Astrocyte (in vitro differentiated cells and primary cell): Measurements from ENCODE around the gene KIRREL3. TPM values are rescaled to one million over a fixed set of nuclear protein-coding genes. Genes with fewer than 3 reads are reported as not detected.

Experiments
- DNase-seq: peaks from one replicate; pipeline ENCODE4 v3.0.0-alpha.2; 2010; ENCODE audit warnings: low read depth
- FAIRE-seq: peaks from 2 replicates; lab custom pipeline; 2011; peaks lifted over from hg19 to GRCh38; lab: Jason Lieb, UNC
- H2AFZ ChIP-seq: 2 replicates; pipeline ENCODE4 v1.6.0; 2012; ENCODE audit warnings: low read depth, low read length, inconsistent platforms
- H3K27ac ChIP-seq: 2 replicates; pipeline ENCODE4 v1.5.1; 2011; ENCODE audit warnings: low read depth, low read length, inconsistent platforms
- H3K27me3 ChIP-seq: 2 replicates; pipeline ENCODE4 v1.6.0; 2011; ENCODE audit warnings: low read length, inconsistent platforms; ENCODE audit not compliant: insufficient read depth
- H3K36me3 ChIP-seq: 2 replicates; pipeline ENCODE4 v1.5.1; 2011; ENCODE audit warnings: low read length, inconsistent platforms; ENCODE audit not compliant: insufficient read depth
- H3K4me1 ChIP-seq: 2 replicates; pipeline ENCODE4 v1.5.1; 2011; ENCODE audit warnings: low read length, inconsistent platforms; ENCODE audit not compliant: insufficient read depth
- H3K4me2 ChIP-seq: 2 replicates; pipeline ENCODE4 v1.6.0; 2012; ENCODE audit warnings: low read length, inconsistent platforms
- H3K4me3 ChIP-seq: 2 replicates; pipeline ENCODE4 v1.5.1; 2011; ENCODE audit warnings: low read depth, mild to moderate bottlenecking, low read length, inconsistent platforms; ENCODE audit not compliant: insufficient read depth
- H3K79me2 ChIP-seq: 2 replicates; pipeline ENCODE4 v1.6.0; 2012; ENCODE audit warnings: mild to moderate bottlenecking, low read length, inconsistent platforms; ENCODE audit not compliant: insufficient read depth
- H3K9ac ChIP-seq: 2 replicates; pipeline ENCODE4 v1.6.0; 2012; ENCODE audit warnings: mild to moderate bottlenecking, low read length, inconsistent platforms
- H3K9me3 ChIP-seq: 2 replicates; pipeline ENCODE4 v1.5.1; 2012; ENCODE audit warnings: low read depth, mild to moderate bottlenecking, low read length, inconsistent platforms; ENCODE audit not compliant: insufficient read depth
- H4K20me1 ChIP-seq: 2 replicates; pipeline ENCODE4 v1.6.0; 2012; ENCODE audit warnings: low read length, inconsistent platforms; ENCODE audit not compliant: insufficient read depth
- H3K27ac Mint-ChIP-seq: one replicate; pipeline ENCODE4 v1.8.0; 2021; ENCODE audit warnings: mild to moderate bottlenecking, mixed read lengths; ENCODE audit not compliant: unreplicated experiment
- H3K27me3 Mint-ChIP-seq: one replicate; pipeline ENCODE4 v1.8.0; 2021; ENCODE audit warnings: low read depth, mixed read lengths; ENCODE audit not compliant: unreplicated experiment
- H3K36me3 Mint-ChIP-seq: one replicate; pipeline ENCODE4 v1.8.0; 2021; ENCODE audit warnings: low read depth, mixed read lengths; ENCODE audit not compliant: unreplicated experiment
- H3K4me1 Mint-ChIP-seq: one replicate; pipeline ENCODE4 v1.8.0; 2021; ENCODE audit warnings: low read depth, mixed read lengths; ENCODE audit not compliant: unreplicated experiment
- H3K4me3 Mint-ChIP-seq: one replicate; pipeline ENCODE4 v1.8.0; 2021; ENCODE audit warnings: mild to moderate bottlenecking, moderate library complexity, mixed read lengths; ENCODE audit not compliant: unreplicated experiment
- H3K9me3 Mint-ChIP-seq: one replicate; pipeline ENCODE4 v1.8.0; 2021; ENCODE audit warnings: mild to moderate bottlenecking, mixed read lengths; ENCODE audit not compliant: unreplicated experiment
- EZH2 ChIP-seq: IDR thresholded peaks from 2 replicates; pipeline ENCODE4 v1.6.1; 2012; ENCODE audit warnings: mild to moderate bottlenecking, low read length, inconsistent platforms; ENCODE audit not compliant: insufficient read depth
- total RNA-seq: library from RNA; stranded (reverse); gene quantifications from 2 replicates; pipeline ENCODE4 v1.2.1, GENCODE V29; 2021
- TF ChIP-seq, protein P1 (sequence below): IDR thresholded peaks from 2 replicates; pipeline ENCODE4 v1.5.1; 2011; ENCODE audit warnings: low read depth, mild to moderate bottlenecking, inconsistent platforms, low read length, moderate library complexity; ENCODE audit not compliant: insufficient read depth

Gene KIRREL3
- total RNA-seq, 1 donor from 2014 or later = 0.91 TPM

DNA sequence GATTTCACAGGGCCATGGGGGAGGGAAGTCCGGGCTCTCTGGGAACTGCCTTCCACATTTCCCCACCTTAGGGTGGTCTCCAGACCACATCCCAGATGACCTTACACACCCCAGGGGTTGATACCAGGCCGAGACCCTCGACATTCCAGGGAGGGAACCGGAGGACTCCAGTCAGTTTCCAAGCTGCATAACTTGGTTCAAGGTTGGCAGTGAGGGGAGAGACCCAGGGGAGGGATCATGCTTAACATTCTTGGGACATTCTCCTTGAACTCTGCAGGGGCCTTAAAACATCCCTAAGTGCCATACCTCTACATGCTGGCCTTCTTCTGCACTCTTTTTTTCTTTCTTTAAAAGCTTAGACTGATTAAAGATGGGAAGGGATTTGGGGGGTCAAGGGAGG, 394.1 kb downstream of the KIRREL3 start:
- H3K4me3 ChIP-seq = no peak overlapping the region

GRCh38 chr11:126604461-126604860, 396.1 kb downstream of the KIRREL3 start:
- Mint-ChIP-seq H3K9me3 (peaks cover 3% of the 10 kb centered on the region), H3K36me3 (no peaks in the 10 kb centered on the region), H3K4me1 (peaks cover 11% of the 10 kb centered on the region), H3K27ac (no peak overlapping the region), H3K27me3 (peaks cover 68% of the 10 kb centered on the region), H3K4me3 (no peak overlapping the region)
- TF ChIP-seq, protein P1, sequence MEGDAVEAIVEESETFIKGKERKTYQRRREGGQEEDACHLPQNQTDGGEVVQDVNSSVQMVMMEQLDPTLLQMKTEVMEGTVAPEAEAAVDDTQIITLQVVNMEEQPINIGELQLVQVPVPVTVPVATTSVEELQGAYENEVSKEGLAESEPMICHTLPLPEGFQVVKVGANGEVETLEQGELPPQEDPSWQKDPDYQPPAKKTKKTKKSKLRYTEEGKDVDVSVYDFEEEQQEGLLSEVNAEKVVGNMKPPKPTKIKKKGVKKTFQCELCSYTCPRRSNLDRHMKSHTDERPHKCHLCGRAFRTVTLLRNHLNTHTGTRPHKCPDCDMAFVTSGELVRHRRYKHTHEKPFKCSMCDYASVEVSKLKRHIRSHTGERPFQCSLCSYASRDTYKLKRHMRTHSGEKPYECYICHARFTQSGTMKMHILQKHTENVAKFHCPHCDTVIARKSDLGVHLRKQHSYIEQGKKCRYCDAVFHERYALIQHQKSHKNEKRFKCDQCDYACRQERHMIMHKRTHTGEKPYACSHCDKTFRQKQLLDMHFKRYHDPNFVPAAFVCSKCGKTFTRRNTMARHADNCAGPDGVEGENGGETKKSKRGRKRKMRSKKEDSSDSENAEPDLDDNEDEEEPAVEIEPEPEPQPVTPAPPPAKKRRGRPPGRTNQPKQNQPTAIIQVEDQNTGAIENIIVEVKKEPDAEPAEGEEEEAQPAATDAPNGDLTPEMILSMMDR = no peak
- no peak for TF ChIP-seq EZH2
- no peak overlapping the region for H3K4me3 ChIP-seq
- no peaks in the 10 kb centered on the region for H3K36me3 ChIP-seq
- H3K27me3 ChIP-seq = no peaks in the 10 kb centered on the region
- no peaks in the 10 kb centered on the region for H3K79me2 ChIP-seq
- H4K20me1 ChIP-seq = no peaks in the 10 kb centered on the region
- H3K9ac ChIP-seq = no peak overlapping the region
- H3K9me3 ChIP-seq = no peaks in the 10 kb centered on the region
- H3K4me1 ChIP-seq = no peaks in the 10 kb centered on the region
- no peak overlapping the region for H3K4me2 ChIP-seq
- no peak for DNase-seq
- FAIRE-seq = no peak
- no peak overlapping the region for H2AFZ ChIP-seq
- H3K27ac ChIP-seq = no peak overlapping the region

More for the DNA sequence above, 394.1 kb downstream of the KIRREL3 start:
- H3K4me1 ChIP-seq = no peaks in the 10 kb centered on the region
- H4K20me1 ChIP-seq = no peaks in the 10 kb centered on the region
- DNase-seq (no peak), FAIRE-seq (no peak)
- no peak overlapping the region for H3K27ac ChIP-seq
- no peaks in the 10 kb centered on the region for H3K36me3 Mint-ChIP-seq
- no peaks in the 10 kb centered on the region for H3K79me2 ChIP-seq
- peaks cover 69% of the 10 kb centered on the region for H3K27me3 Mint-ChIP-seq
- peaks cover 8% of the 10 kb centered on the region for H3K4me1 Mint-ChIP-seq
- TF ChIP-seq, protein P1 = no peak
- no peak for TF ChIP-seq EZH2
- no peaks in the 10 kb centered on the region for H3K36me3 ChIP-seq
- H3K9me3 ChIP-seq = no peaks in the 10 kb centered on the region
- no peak overlapping the region for H3K9ac ChIP-seq
- H2AFZ ChIP-seq = no peak overlapping the region
- H3K27me3 ChIP-seq = no peaks in the 10 kb centered on the region
- peaks cover 3% of the 10 kb centered on the region for H3K9me3 Mint-ChIP-seq
- H3K4me3 Mint-ChIP-seq = no peak overlapping the region
- peak overlapping the region; percentile 58 for H3K27ac Mint-ChIP-seq
- no peak overlapping the region for H3K4me2 ChIP-seq

- no peak overlapping the region for H3K4me3 Mint-ChIP-seq
- no peaks in the 10 kb centered on the region for H3K79me2 ChIP-seq
- no peak overlapping the region for H3K4me3 ChIP-seq
- no peaks in the 10 kb centered on the region for H3K4me1 ChIP-seq
- no peak for FAIRE-seq
- no peak overlapping the region for H3K27ac Mint-ChIP-seq
- no peaks in the 10 kb centered on the region for H3K36me3 Mint-ChIP-seq
- H3K9ac ChIP-seq = no peak overlapping the region
- no peak overlapping the region for H2AFZ ChIP-seq
- H3K27ac ChIP-seq = no peak overlapping the region
- no peaks in the 10 kb centered on the region for H4K20me1 ChIP-seq
- peaks cover 11% of the 10 kb centered on the region for H3K4me1 Mint-ChIP-seq
- H3K4me2 ChIP-seq = no peak overlapping the region
- TF ChIP-seq, protein P1 = no peak
- no peak for TF ChIP-seq EZH2
- no peaks in the 10 kb centered on the region for H3K36me3 ChIP-seq
- H3K27me3 ChIP-seq = no peaks in the 10 kb centered on the region
- H3K9me3 Mint-ChIP-seq = peaks cover 6% of the 10 kb centered on the region
- H3K9me3 ChIP-seq = no peaks in the 10 kb centered on the region
- DNase-seq = no peak
- peaks cover 65% of the 10 kb centered on the region for H3K27me3 Mint-ChIP-seq
Observed at GRCh38 chr11:126603486-126603885, 397.1 kb downstream of the KIRREL3 start.
